Stimulated activated CD8-positive, alpha-beta memory T cell treated with anti-CD3 and anti-CD28 coated beads, Interleukin-4, amount 100 ng/mL, for 1 hour (primary cell): Measurements from ENCODE around the gene GPR151.

Source experiments
- DNase-seq, 2 donors: peaks; one replicate each; pipeline ENCODE4 v3.0.0-alpha.2; 2020; ENCODE audit warnings: low read depth in 2 of 2, low spot score in 1 of 2

Gene GPR151

DNA sequence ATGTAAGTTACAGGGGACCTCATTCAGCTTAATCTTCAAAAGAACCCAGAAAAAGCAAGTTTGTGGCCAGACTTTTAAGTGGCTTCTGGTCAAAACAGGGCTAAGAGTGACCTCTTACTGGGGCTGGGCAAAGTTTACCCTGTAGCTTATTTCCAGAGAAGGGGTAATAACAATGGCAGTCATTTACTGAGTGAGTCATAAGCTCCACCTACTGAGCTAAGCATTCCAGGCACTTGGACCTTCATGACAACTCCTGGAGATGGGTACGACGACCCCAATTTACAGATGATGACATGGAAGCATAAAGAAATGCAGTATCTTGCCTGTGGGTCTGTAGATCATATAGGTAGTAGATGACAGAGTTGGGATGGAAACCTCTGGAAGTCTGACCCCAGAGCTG, 4.7 kb upstream of the GPR151 start:
- DNase-seq: no peak

DNA sequence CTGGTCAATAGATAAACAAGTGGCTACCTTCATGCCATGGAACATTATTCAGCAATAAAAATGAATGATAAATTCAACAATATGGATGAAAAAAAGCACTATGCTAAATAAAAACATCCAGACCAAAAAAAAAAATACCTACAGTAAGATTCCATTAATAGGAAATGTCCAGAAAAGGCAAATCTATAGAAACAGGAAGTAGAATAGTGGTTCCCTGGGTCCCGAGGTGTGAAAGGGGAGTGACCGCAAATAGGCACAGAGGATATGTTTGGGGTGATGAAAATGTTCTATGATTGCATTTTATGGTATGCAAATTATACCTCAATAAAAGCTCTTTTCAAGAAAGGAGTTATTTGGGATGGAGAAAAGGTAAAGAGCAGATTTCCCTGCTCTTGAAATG, 3.6 kb upstream of the GPR151 start:
- no peak for DNase-seq

DNA sequence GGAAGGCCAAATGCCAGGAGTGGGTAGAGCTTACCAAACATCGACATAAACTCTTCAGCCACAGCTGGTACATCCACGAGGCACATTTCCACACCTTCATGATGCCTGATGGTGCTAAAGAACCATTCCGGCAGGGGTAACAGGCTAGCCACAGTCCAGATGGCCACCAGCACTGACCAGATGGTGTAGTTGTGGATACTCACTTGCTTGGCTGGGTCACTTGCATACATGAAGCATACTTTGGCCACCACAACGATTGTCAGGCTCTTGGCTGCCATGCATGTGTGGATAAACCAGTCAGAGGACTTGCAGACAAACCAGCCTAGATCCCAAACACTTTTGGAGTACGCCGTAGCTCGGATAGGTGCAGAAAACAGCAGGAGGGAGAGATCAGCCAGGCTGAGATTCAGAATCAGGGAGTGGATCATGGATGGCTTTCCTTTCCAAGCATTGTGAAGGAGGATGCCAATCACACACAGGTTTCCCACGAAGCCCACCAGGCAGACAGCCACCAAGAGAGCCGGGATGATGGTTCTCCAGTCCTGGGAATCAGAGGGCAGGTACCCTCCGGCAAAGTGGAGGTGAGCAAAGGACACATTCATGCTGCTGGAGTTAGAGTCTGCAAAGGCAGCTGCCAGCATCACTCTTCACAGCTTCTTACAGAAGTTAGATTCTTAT, 378 bp downstream of the GPR151 start:
- no peak for DNase-seq

DNA sequence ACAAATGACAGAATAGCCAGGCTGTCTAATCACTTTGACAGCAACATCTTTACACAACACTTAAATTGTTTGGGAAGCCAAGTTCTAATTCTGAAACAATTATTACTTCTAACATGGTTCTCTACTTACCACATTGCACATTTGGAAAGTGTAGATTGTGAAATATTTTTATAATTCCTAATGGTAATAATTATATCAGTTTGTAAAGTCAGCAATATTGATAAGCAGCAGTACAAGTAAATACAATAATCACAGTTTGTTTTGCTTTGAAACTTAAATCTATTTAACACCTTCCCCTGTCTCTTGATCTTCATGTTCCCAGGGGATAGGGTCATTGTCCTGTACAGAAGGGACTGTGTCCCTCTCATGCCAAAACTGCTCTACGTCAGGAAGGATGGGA, 1.4 kb downstream of the GPR151 start:
- DNase-seq: no peak

DNA sequence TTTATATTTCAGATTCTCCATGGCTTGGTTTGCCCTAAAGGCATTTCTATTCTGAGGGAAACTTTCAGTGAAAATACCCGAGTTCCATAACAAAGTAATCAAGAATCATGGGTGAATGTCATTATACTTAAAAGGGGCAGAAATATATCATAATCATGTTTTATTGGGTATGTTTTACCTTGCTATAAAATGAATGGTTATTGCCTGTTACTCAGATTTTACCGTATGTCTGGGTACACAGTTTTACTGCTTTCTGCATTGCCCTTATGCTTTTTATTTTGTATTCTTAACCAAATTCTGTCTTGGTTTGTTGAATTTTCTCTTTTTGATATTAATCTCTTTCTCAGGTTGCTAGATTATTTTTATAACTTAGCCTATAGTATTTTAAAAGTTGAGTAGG, 2.5 kb downstream of the GPR151 start:
- no peak for DNase-seq

DNA sequence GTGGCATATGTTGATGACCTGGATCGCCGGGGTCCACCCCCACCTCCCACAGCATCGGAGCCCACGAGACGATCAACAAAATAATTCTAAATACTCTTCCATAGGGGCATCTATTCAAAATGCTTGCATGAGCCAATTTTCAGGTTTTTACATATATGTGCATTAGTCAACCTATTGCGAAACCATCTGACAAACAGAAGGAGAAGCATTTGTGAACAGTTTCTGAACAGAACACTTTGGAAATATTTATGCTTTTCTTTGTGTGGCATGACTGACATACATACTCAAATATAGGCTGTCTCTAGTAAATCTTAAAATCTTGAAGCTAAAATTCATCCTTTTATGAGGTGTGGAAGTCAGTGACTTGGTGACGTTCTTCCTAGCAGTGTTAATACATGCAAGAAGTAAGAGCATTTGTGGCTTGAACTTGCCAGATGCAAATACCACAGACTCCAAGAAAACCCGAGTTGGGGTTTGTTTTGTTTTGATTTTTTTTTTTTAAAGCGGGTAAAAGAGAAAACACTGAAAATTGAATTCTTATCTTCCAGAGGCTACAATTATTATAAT, 5.3 kb downstream of the GPR151 start:
- no peak for DNase-seq

DNA sequence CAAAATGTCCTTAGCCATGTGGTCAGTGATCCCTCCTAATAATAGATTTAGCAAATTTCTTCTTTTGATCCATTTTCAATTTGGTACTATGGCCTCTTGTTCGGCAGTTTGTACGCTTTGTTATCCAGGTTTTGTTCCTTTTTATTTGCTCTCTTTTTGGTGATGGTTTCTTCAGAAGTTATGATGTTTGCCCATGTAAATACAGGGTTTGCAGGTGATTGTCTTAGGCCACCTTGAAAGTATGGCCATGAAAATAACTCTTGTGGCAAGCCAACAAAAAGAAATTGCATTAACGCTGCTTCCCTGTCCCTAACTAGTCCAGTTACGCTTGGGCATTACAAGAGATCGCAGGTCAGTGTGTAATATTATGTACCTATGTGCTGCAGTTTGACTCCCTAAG, 8.6 kb downstream of the GPR151 start:
- no peak for DNase-seq

DNA sequence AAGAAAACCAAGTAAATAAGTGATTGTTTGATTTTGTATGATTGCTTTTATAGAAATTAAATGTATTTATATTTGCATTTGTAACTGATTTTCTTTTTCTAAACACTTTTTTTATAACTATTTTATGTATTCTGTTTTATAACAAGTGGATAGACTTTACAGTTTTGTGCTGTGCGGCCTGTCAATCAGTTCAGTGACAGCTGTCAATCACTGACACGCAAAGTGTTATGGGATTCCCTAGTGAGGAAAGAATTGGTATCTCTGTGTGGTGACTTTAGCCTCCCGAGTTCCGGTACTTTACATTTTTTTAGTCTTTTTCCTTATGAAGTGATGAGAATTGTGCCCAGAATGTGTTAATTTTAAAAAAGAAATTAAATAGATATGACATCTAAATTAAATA, 16.3 kb downstream of the GPR151 start:
- DNase-seq: no peak

DNA sequence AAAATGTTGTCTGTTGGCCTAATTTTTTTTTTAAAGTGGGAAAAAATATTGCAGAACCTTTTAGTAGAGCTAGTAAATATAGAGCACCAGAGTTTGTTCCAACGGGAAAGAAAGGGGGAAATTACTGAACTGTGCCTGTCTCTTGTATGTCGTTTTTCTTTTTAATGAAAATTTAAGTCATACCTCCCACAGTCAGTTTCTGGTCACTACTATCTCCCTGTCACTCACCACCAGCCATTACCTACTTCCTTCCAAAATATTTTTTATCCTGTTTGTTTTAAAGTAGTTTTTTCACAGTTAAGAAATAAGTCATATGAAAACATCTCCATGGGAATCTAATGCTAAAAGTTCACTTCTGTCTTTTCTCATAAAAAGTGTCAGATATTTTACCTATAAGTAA, 21.3 kb downstream of the GPR151 start:
- DNase-seq: no peak

DNA sequence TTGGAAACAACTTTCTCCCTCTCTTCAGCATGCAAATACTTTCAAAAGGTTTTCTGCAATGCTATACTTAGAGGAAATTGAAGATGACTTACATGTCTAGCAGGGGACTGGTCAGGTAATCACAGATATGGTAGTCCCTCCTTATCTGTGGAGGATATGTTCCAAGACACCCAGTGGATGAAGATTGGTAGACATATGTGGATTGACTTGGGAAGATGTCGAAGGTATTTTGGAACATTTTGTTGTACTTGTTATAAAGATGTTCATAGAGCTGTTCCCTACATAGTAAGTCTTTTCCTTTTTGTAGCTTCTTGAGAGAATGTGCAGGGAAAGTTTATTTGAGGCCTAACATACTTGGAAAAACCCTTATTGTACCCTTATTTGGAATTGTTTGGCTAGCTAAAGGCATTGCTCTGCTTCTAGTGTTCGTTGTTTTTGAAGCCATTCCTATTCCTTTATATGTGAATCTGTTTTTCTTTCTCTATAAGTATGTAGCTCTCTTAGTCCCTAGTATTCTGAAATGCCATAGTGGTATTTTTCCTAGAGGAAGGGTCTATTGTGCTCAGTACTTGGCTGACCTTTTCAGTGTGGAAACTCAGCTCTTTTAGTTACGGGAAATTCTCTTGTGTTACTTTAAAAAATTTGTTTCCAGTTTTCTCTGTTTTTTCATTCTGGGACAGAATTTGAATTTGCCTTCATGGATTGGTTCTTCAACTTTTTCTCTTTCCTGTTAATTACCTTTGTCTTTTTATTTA, 25.7 kb downstream of the GPR151 start:
- no peak for DNase-seq

DNA sequence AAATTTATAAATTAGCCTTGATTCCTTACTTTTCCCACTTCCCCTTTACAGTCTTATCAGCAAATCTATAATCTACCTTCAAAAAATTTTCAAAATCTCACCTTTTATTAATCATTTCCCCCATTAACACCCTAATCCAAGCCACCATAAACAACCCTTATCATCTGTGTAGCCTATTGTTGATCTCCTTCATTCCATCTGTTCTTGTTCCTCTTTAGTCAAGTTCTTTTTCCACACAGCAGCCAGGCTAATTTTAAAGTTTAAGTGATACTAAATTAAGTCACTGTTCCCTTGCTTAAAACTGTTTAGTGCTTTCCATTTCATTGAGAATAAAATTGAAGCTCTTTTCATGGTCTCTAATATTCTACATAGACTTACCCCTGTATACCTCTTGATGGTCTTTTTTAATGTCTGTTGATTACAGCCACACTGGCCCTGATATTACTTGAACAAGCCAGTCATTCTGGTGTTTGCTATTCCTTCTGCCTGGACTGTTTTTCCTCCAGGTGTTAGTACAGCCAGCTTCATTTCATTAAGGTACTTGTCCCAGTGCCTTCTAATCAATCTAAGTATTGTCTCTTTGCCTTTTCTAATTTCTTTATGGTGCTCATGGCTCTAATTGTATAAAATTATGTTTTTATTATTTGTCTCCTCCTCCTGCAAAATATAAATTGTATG, 31.1 kb downstream of the GPR151 start:
- DNase-seq: no peak

DNA sequence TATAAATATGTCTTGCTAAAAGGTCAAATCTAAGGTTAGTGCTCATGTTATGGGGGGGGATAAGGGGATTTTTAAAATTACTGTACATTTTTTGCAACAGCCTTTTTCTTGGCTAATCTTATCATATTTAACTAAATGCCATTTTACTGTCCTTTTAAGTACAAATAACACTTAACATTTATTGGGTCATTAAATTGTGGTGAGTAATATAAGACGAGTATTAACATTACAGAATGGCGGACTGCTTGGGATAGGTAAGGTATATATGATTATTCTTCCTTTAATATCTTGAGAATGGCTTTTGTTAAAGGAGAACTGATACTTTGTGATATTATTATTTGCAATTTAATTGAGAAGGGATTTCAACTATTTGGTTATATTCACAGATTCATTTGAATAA, 33.2 kb downstream of the GPR151 start:
- no peak for DNase-seq

DNA sequence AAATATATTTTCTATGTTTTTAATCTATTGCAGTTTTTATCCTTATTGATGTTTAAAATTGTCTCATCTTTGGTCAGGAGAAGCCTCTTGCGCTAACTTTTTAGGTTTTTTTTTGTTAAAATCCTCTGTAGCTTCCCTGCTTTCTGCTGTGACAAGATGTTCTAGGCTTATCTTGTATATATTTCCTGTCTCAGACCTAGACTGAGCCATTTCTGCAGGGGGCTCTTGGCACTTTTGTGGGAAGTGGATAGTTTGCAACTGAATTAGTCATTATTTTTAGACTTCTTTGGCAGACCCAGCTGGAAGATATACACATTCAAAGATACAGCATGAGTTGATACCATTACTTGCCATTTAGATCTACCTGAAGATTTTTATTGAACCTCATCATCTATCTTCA, 40.1 kb downstream of the GPR151 start:
- DNase-seq: no peak

DNA sequence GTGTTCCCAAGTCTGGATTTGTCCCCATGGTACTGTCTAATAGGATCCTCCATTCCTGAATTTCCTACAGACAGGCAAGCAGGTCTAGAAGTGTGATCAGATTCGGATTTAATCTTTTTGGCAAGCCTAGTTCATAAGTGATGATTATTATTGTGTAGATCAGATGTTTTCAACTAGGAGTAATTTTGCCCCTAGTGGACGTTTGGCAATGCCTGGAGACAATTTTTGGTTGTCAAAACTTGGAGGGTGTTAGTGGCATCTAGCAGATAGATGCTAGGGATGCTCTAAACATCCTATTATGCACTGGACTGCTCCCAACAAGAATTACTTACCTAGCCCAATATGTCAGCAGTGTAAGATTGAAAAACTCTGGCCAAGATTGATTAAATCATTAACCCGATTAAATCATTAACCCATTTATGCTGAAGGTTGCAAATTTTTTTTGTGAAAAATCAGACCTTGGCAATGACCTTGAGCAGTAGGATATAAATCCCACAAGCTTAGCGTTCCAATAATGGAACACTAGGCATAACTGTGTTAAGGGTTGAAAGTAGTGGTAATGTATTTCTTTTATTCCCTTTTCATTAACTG, 40.7 kb downstream of the GPR151 start:
- no peak for DNase-seq

DNA sequence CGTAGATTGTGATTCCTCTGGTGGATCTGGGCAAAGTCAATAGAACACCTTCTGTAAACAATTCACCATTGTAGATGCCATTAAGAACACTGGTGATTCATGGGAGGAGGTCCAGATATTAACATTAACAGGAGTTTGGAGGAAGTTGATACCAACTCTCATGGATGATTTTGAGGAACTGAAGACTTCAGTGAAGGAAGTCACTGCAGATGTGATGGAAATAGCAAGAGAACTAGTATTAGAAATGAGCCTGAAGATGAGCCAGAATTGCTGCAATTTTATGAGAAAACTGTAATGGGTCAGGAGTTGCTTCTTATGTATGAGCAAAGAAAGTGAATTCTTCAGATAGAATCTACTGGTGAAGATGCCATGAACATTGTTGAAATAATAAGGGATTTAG, 41.9 kb downstream of the GPR151 start:
- DNase-seq: no peak

DNA sequence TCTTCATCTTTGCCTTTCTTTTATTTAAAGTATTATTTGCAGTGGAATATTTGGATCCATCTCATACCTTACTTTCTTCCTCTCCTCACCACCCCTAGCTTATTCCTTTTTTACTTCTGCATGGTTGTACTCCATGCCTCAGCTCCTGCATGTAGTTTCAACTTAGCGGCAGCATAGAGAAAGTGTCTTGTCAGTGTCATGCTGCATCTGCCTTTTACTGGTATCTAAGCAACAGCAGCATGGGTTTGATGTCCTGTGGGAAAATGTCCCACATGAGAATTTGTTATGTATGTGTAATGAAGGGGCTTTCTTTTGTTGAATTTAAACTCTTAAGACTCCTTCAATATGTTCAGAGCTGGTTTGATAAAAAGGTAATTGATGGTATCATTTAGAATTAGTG, 48.2 kb downstream of the GPR151 start:
- DNase-seq: no peak

DNA sequence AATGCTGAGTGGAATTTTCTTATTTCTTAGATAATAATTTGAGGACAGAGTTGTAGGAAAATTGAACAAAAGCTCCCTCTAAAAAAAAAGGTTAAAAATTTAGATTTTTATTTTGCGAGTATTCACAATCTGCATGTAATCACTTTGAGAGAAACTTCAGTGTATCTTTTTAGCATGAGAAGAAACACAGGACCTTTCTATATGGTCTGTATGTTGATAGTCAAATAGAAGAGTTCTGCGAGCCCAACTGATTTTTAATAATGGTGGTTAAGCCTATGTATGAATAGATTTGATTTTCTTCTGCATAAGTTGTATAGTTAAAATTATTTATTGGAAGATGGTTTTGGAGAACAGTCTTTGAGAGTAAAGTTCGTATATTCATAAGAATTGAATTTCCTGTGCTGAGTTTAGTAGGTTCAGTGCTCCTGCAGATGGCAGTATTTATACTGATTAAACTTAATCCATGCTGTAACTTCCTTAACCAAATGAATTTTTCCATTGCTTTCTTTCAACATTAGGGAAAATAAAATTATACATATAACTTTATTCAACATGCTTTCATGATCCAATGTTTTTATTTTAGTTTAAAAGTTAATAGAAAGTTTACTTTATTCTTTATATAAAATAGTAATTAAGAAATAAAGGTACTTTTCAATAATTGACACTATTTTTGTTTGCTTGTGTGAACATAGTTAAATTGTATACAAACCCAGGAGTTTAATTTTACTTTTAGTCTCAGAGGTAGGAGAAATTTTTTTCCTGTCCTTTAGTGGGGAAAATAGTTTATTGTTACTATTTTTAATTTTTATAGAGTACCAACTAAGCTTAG, 49.3 kb downstream of the GPR151 start:
- no peak for DNase-seq

DNA sequence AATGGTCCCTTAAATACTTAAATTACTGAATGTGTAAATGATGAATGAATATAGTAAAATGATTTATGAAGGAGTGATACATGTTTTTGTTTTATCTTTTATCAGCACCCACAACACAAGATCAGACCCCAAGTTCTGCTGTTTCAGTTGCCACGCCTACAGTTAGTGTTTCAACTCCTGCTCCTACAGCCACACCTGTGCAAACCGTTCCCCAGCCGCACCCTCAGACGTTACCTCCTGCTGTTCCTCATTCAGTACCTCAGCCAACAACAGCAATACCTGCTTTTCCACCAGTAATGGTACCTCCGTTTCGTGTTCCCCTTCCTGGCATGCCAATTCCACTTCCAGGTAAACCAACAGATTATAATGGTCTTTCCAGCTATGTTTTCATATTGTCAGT, 52.5 kb downstream of the GPR151 start:
- DNase-seq: no peak
